ENCODE results near the gene CCDC88C. TPM values are rescaled to one million over a fixed set of nuclear protein-coding genes. Genes with fewer than 3 reads are reported as not detected.

The CCDC88C gene
- total and polyA plus RNA-seq, 9 donors, result 7.4 to 13.1 (median 12.1) TPM

DNA sequence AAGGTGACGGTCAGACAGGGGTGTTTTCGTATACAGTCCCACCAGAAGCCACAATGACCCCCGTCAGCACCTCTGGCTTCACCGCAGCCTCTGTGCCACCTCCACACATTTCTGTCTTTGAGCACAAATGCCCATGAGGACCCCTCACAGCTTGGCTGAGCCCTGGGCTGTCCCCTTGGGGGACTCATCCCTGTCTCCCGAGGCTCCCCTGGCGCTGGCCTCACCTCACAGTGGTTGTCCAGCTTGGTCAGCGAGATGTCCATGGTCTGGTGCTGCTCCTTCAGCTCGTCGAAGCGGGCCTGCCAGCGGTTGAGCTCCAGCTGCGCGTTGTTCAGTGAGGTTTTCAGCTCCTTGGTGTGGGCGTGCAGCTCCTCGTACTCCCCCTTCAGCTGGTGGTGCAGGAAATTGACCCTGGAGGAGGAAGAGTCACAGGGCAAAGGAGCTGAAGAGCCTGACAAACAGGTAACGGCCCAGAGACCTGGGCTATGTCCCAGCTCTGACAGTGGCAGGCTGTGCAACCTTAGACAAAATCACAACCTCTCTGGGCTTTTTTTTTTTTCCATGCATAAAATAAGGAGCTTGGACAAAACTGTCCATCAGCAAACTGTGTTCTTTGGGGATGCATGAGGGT lies 120.4 kb downstream of the CCDC88C start:
- no peak for DNase-seq
- H3K27me3 ChIP-seq (ENCODE audit: control insufficient read depth, insufficient read depth, low read length), result no peaks in the 10 kb centered on the region
- H3K4me1 ChIP-seq (ENCODE audit: control insufficient read depth, insufficient read depth, low read length), result no peaks in the 10 kb centered on the region
- no peak overlapping the region for H3K4me3 ChIP-seq (ENCODE audit: low read length)
- WGBS (ENCODE audit: insufficient coverage), result 91% methylated on average over 15 of the region's 16 CpGs
- H3K36me3 ChIP-seq (ENCODE audit: control insufficient read depth, insufficient read depth, low read length), result peaks cover 29% of the 10 kb centered on the region
- H3K9me3 ChIP-seq (replicated peaks; ENCODE audit: control insufficient read depth, low read depth, low read length), result no peaks in the 10 kb centered on the region
- H3K27ac ChIP-seq (ENCODE audit: low read length), result no peak overlapping the region

GRCh38 chr14:91295851-91296796 lies 121.5 kb downstream of the CCDC88C start:
- H3K4me3 ChIP-seq (ENCODE audit: low read length), result no peak overlapping the region
- H3K9me3 ChIP-seq (replicated peaks; ENCODE audit: control insufficient read depth, low read depth, low read length), result no peaks in the 10 kb centered on the region
- no peaks in the 10 kb centered on the region for H3K4me1 ChIP-seq (ENCODE audit: control insufficient read depth, insufficient read depth, low read length)
- no peak for DNase-seq
- H3K27ac ChIP-seq (ENCODE audit: low read length), result no peak overlapping the region
- H3K36me3 ChIP-seq (ENCODE audit: control insufficient read depth, insufficient read depth, low read length), result peaks cover 27% of the 10 kb centered on the region
- H3K27me3 ChIP-seq (ENCODE audit: control insufficient read depth, insufficient read depth, low read length), result no peaks in the 10 kb centered on the region
- WGBS (ENCODE audit: insufficient coverage), result 82% methylated on average over 16 of the region's 23 CpGs

DNA sequence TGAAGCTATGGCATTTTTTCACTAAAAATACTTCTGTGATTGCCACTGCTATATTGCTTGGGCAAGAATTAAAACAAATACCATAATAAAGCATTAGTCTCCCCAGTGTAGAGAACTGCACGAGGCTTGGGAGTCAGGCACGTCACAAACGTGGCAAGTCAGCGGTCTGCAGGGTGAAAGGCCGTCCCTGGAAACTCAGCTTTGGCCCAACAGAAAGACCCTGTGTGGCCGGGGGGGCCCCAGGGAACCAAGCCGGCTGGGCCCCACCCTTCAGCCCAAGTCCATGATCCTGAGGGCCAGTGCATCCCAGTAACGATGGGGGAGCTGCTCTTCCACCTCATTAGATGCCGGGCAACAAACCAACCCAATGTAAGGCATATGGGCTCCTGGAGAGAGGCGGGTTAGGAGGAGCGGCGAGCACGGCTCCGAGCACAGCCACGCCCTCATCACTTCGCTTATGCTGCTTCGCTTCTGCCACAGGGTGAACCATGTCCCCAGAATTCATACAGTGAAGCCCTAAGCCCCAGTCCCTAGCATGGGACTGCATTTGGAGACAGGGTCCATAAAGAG lies 122.3 kb downstream of the CCDC88C start:
- Histone ChIP-seq H3K36me3 (ENCODE audit: control insufficient read depth, insufficient read depth, low read length) (peaks cover 29% of the 10 kb centered on the region), H3K27me3 (ENCODE audit: control insufficient read depth, insufficient read depth, low read length) (no peaks in the 10 kb centered on the region), H3K4me1 (ENCODE audit: control insufficient read depth, insufficient read depth, low read length) (no peaks in the 10 kb centered on the region), H3K4me3 (ENCODE audit: low read length) (no peak overlapping the region), H3K27ac (ENCODE audit: low read length) (no peak overlapping the region), H3K9me3 (replicated peaks; ENCODE audit: control insufficient read depth, low read depth, low read length) (no peaks in the 10 kb centered on the region)
- DNase-seq, result no peak
- 94% methylated on average over 8 of the region's 17 CpGs for WGBS (ENCODE audit: insufficient coverage)

GRCh38 chr14:91294153-91294552 lies 123.5 kb downstream of the CCDC88C start:
- WGBS (ENCODE audit: insufficient coverage), result 35% methylated on average over 6 of the region's 7 CpGs
- DNase-seq, result peak; percentile 60
- Histone ChIP-seq H3K4me1 (ENCODE audit: control insufficient read depth, insufficient read depth, low read length) (no peaks in the 10 kb centered on the region), H3K9me3 (replicated peaks; ENCODE audit: control insufficient read depth, low read depth, low read length) (no peaks in the 10 kb centered on the region), H3K36me3 (ENCODE audit: control insufficient read depth, insufficient read depth, low read length) (peaks cover 29% of the 10 kb centered on the region), H3K4me3 (ENCODE audit: low read length) (no peak overlapping the region), H3K27me3 (ENCODE audit: control insufficient read depth, insufficient read depth, low read length) (no peaks in the 10 kb centered on the region), H3K27ac (ENCODE audit: low read length) (no peak overlapping the region)

- no peak overlapping the region for H3K27ac ChIP-seq (ENCODE audit: low read length)
- no peaks in the 10 kb centered on the region for H3K4me1 ChIP-seq (ENCODE audit: control insufficient read depth, insufficient read depth, low read length)
- no peaks in the 10 kb centered on the region for H3K27me3 ChIP-seq (ENCODE audit: control insufficient read depth, insufficient read depth, low read length)
- DNase-seq, result no peak
- WGBS (ENCODE audit: insufficient coverage), result 45% methylated on average over 12 of the region's 12 CpGs
- H3K4me3 ChIP-seq (ENCODE audit: low read length), result no peak overlapping the region
- peaks cover 33% of the 10 kb centered on the region for H3K36me3 ChIP-seq (ENCODE audit: control insufficient read depth, insufficient read depth, low read length)
- no peaks in the 10 kb centered on the region for H3K9me3 ChIP-seq (replicated peaks; ENCODE audit: control insufficient read depth, low read depth, low read length)
These were observed 124.3 kb downstream of the CCDC88C start for GRCh38 chr14:91293281-91293680.

GRCh38 chr14:91292491-91292890 lies 125.1 kb downstream of the CCDC88C start:
- Histone ChIP-seq H3K36me3 (ENCODE audit: control insufficient read depth, insufficient read depth, low read length) (peaks cover 33% of the 10 kb centered on the region), H3K27ac (ENCODE audit: low read length) (no peak overlapping the region), H3K9me3 (replicated peaks; ENCODE audit: control insufficient read depth, low read depth, low read length) (no peaks in the 10 kb centered on the region), H3K4me3 (ENCODE audit: low read length) (no peak overlapping the region), H3K4me1 (ENCODE audit: control insufficient read depth, insufficient read depth, low read length) (no peaks in the 10 kb centered on the region), H3K27me3 (ENCODE audit: control insufficient read depth, insufficient read depth, low read length) (no peaks in the 10 kb centered on the region)
- DNase-seq, result no peak
- WGBS (ENCODE audit: insufficient coverage), result 82% methylated on average over 15 of the region's 15 CpGs

DNA sequence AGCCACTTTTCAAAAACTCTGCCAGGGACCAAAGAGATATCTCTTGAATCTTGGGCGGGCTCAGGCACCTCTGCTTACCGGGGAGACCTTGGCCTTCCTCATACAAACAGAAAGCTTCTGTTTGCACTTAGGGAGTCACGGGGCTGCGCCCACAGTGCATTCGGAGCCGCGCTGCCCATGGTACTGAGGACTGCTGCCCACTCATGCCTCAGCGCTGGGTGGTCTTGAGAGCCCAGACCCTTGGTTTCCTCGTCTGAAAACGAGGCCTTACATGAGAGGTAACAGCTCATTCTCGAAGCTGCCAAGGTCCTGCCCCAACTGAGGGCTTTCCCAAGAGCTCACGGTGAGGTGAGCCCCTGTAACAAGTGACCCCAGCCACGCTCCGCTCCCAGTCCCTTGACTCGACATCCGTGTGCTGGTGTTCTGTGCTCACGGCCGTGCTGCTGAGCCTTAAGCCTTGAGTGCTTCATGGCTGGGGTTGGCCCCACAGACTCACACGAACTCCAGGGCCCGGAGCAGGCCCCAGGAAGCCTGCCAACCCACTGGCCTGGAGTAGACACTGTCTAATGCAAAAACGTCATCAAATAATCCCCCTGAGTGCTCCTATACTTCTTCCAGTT lies 125.7 kb downstream of the CCDC88C start:
- Histone ChIP-seq H3K9me3 (replicated peaks; ENCODE audit: control insufficient read depth, low read depth, low read length) (no peaks in the 10 kb centered on the region), H3K27ac (ENCODE audit: low read length) (no peak overlapping the region), H3K4me1 (ENCODE audit: control insufficient read depth, insufficient read depth, low read length) (no peaks in the 10 kb centered on the region), H3K27me3 (ENCODE audit: control insufficient read depth, insufficient read depth, low read length) (no peaks in the 10 kb centered on the region), H3K36me3 (ENCODE audit: control insufficient read depth, insufficient read depth, low read length) (peaks cover 28% of the 10 kb centered on the region), H3K4me3 (ENCODE audit: low read length) (no peak overlapping the region)
- WGBS (ENCODE audit: insufficient coverage), result 82% methylated on average over 21 of the region's 21 CpGs
- DNase-seq, result no peak

- H3K9me3 ChIP-seq (replicated peaks; ENCODE audit: control insufficient read depth, low read depth, low read length), result no peaks in the 10 kb centered on the region
- no peaks in the 10 kb centered on the region for H3K4me1 ChIP-seq (ENCODE audit: control insufficient read depth, insufficient read depth, low read length)
- H3K27ac ChIP-seq (ENCODE audit: low read length), result no peak overlapping the region
- WGBS (ENCODE audit: insufficient coverage), result 92% methylated on average over 8 of the region's 10 CpGs
- no peaks in the 10 kb centered on the region for H3K27me3 ChIP-seq (ENCODE audit: control insufficient read depth, insufficient read depth, low read length)
- H3K36me3 ChIP-seq (ENCODE audit: control insufficient read depth, insufficient read depth, low read length), result peaks cover 25% of the 10 kb centered on the region
- no peak for DNase-seq
- H3K4me3 ChIP-seq (ENCODE audit: low read length), result no peak overlapping the region
These were observed 126.6 kb downstream of the CCDC88C start for GRCh38 chr14:91290986-91291385.

GRCh38 chr14:91289464-91289863 lies 128.2 kb downstream of the CCDC88C start:
- H3K36me3 ChIP-seq (ENCODE audit: control insufficient read depth, insufficient read depth, low read length), result peaks cover 22% of the 10 kb centered on the region
- 92% methylated on average over 2 of the region's 4 CpGs for WGBS (ENCODE audit: insufficient coverage)

GRCh38 chr14:91288876-91289275 lies 128.7 kb downstream of the CCDC88C start:
- no peak for DNase-seq
- 92% methylated on average over 24 of the region's 28 CpGs for WGBS (ENCODE audit: insufficient coverage)

More at GRCh38 chr14:91289464-91289863, 128.2 kb downstream of the CCDC88C start:
- Histone ChIP-seq H3K9me3 (replicated peaks; ENCODE audit: control insufficient read depth, low read depth, low read length) (no peaks in the 10 kb centered on the region), H3K27me3 (ENCODE audit: control insufficient read depth, insufficient read depth, low read length) (no peaks in the 10 kb centered on the region), H3K4me1 (ENCODE audit: control insufficient read depth, insufficient read depth, low read length) (no peaks in the 10 kb centered on the region), H3K4me3 (ENCODE audit: low read length) (no peak overlapping the region), H3K27ac (ENCODE audit: low read length) (no peak overlapping the region)
- DNase-seq, result no peak

More at GRCh38 chr14:91288876-91289275, 128.7 kb downstream of the CCDC88C start:
- Histone ChIP-seq H3K36me3 (ENCODE audit: control insufficient read depth, insufficient read depth, low read length) (peaks cover 18% of the 10 kb centered on the region), H3K4me1 (ENCODE audit: control insufficient read depth, insufficient read depth, low read length) (no peaks in the 10 kb centered on the region), H3K27me3 (ENCODE audit: control insufficient read depth, insufficient read depth, low read length) (no peaks in the 10 kb centered on the region), H3K4me3 (ENCODE audit: low read length) (no peak overlapping the region), H3K9me3 (replicated peaks; ENCODE audit: control insufficient read depth, low read depth, low read length) (no peaks in the 10 kb centered on the region), H3K27ac (ENCODE audit: low read length) (no peak overlapping the region)

All from muscle of leg (tissue), 11 donors.